ENCODE measurements around the gene P4HTM. TPM values are rescaled to one million over a fixed set of nuclear protein-coding genes. Genes with fewer than 3 reads are reported as not detected.

P4HTM gene
- total RNA-seq, 1 experiment from 2014 or later, result 17.6 TPM

DNA sequence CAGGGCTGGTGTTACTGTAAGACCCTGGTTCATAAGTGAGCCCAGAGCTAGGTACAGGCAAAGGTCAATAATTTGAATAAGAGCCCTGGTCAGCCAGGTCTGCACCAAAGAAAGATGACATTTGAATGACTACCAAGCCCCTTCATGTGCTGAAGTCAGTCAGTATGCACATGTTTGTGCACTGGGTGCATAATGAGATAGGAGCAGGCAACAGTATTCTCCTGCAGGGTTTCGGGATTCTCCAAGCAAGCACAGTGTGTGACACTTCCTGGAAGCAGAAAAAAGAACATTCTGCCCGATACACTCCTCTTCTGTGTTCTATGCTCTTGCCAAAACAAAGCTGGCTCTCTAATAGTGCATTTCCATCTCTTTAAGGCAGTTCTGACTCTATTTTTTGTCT lies 44.6 kb downstream of the P4HTM start:
- Histone ChIP-seq H3K36me3 (replicated peaks; ENCODE audit: control insufficient read depth, insufficient read depth, low read length) (peaks cover 29% of the 10 kb centered on the region), H3K4me3 (ENCODE audit: insufficient read depth, low read depth, low read length) (no peak overlapping the region), H3K27me3 (ENCODE audit: control insufficient read depth, insufficient read depth, low read length) (no peaks in the 10 kb centered on the region)
- no peak for DNase-seq

DNA sequence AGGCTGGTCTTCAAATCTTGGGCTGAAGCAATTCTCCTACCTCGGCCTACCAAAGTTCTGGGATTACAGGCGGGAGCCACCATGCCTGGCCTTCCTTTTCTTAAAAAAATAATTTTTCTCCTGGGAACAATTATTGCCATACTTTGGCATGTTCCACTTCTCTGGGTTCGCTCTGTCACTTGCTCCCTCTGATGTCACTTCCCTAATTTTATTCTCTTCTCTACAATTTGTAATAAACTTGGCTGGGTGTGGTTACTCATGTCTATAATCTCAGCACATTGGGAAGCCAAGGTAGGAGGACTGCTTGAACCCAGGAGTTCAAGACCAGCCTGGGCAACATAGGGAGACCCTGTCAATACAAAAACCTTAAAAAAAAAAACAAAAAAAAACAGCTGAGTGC lies 45.2 kb downstream of the P4HTM start:
- Histone ChIP-seq H3K27me3 (ENCODE audit: control insufficient read depth, insufficient read depth, low read length) (no peaks in the 10 kb centered on the region), H3K4me3 (ENCODE audit: insufficient read depth, low read depth, low read length) (no peak overlapping the region), H3K36me3 (replicated peaks; ENCODE audit: control insufficient read depth, insufficient read depth, low read length) (peaks cover 29% of the 10 kb centered on the region)
- DNase-seq, result no peak

DNA sequence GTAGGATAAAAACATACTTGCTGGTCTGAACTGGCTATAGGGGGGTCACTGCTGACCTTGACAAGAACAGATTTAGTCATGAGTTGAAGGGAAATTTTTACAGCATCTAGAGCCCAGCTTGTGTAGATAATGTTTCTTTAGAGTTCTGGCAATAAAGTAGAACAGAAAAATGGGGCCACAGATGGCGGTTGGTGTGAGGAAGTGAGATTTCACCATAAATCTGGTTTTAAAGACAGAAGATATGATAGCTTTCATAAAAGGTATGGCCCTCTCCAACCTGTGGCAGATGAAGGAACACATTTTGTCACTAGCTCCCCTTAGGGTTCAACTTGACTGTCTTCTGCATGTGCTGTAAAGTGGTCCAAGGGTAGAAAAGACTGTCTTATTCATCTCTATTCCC lies 63.5 kb downstream of the P4HTM start:
- Histone ChIP-seq H3K36me3 (replicated peaks; ENCODE audit: control insufficient read depth, insufficient read depth, low read length) (peaks cover 27% of the 10 kb centered on the region), H3K4me3 (ENCODE audit: insufficient read depth, low read depth, low read length) (no peak overlapping the region), H3K27me3 (ENCODE audit: control insufficient read depth, insufficient read depth, low read length) (no peaks in the 10 kb centered on the region)
- DNase-seq, result no peak

- no peaks in the 10 kb centered on the region for H3K27me3 ChIP-seq (ENCODE audit: control insufficient read depth, insufficient read depth, low read length)
- DNase-seq, result no peak
- peaks cover 27% of the 10 kb centered on the region for H3K36me3 ChIP-seq (replicated peaks; ENCODE audit: control insufficient read depth, insufficient read depth, low read length)
- no peak overlapping the region for H3K4me3 ChIP-seq (ENCODE audit: insufficient read depth, low read depth, low read length)
Observed at GRCh38 chr3:49054344-49054862, 64.4 kb downstream of the P4HTM start.

Other genes starting within 250 kb of the P4HTM start
- gene PRKAR2A, start 142.4 kb upstream of the P4HTM start, total RNA-seq (2014; rRNA removed; shearing (Covaris generic)), result 29.3 and 40.8 TPM in 2 replicates
- gene SLC25A20, start 91.4 kb upstream of the P4HTM start, total RNA-seq (2014; rRNA removed; shearing (Covaris generic)), result 14.6 and 18.4 TPM in 2 replicates
- gene ARIH2, start 71.4 kb upstream of the P4HTM start, total RNA-seq (2014; rRNA removed; shearing (Covaris generic)), result 120 and 125 TPM in 2 replicates
- 141 and 151 TPM in 2 replicates for gene WDR6, start 17.1 kb downstream of the P4HTM start, total RNA-seq (2014; rRNA removed; shearing (Covaris generic))
- 55.5 and 65.9 TPM in 2 replicates for gene DALRD3, start 28.3 kb downstream of the P4HTM start, total RNA-seq (2014; rRNA removed; shearing (Covaris generic))
- 81.2 and 94.8 TPM in 2 replicates for gene NDUFAF3, start 31.9 kb downstream of the P4HTM start, total RNA-seq (2014; rRNA removed; shearing (Covaris generic))
- gene IMPDH2, start 39.2 kb downstream of the P4HTM start, total RNA-seq (2014; rRNA removed; shearing (Covaris generic)), result 409 and 490 TPM in 2 replicates
- gene QRICH1, start 103.8 kb downstream of the P4HTM start, total RNA-seq (2014; rRNA removed; shearing (Covaris generic)), result 118 and 137 TPM in 2 replicates
- gene QARS1, start 114.5 kb downstream of the P4HTM start, total RNA-seq (2014; rRNA removed; shearing (Covaris generic)), result 308 and 312 TPM in 2 replicates
- 64.4 and 73.0 TPM in 2 replicates for gene USP19, start 130.6 kb downstream of the P4HTM start, total RNA-seq (2014; rRNA removed; shearing (Covaris generic))
- gene LAMB2, start 142.8 kb downstream of the P4HTM start, total RNA-seq (2014; rRNA removed; shearing (Covaris generic)), result 81.1 and 87.3 TPM in 2 replicates
- 37.1 and 46.4 TPM in 2 replicates for gene CCDC71, start 176.1 kb downstream of the P4HTM start, total RNA-seq (2014; rRNA removed; shearing (Covaris generic))
- gene KLHDC8B, start 181.4 kb downstream of the P4HTM start, total RNA-seq (2014; rRNA removed; shearing (Covaris generic)), result 19.8 and 27.7 TPM in 2 replicates

Measured in H7 (cell line).